Stimulated activated CD8-positive, alpha-beta memory T cell treated with anti-CD3 and anti-CD28 coated beads, Interleukin-4, amount 100 ng/mL, for 1 hour (primary cell): ENCODE measurements around the gene XPR1.

ENCODE experiments used
- DNase-seq, 2 donors: peaks; one replicate each; pipeline ENCODE4 v3.0.0-alpha.2; 2020; ENCODE audit warnings: low read depth in 2 of 2, low spot score in 1 of 2

XPR1 gene

DNA sequence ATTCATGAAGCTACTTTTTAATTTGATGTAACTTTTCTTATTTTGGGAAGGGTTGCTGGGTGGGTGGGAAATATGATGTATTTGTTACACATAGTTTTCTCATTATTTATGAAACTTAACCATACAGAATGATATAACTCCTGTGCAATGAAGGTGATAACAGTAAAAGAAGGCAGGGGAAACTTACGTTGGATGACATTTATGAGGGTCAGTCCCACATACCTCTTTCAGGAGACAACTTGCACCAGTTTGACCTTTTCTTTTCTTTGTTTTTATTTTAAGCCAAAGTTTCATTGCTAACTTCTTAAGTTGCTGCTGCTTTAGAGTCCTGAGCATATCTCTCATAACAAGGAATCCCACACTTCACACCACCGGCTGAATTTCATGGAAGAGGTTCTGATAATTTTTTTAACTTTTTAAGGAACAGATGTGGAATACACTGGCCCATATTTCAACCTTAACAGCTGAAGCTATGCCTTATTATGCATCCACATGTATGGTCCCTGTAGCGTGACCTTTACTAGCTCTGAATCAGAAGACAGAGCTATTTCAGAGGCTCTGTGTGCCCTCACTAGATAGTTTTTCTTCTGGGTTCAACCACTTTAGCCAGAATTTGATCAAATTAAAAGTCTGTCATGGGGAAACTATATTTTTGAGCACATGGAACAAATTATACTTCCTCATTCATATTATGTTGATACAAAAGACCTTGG is 252.9 kb downstream of the XPR1 start:
- DNase-seq, result no peak

DNA sequence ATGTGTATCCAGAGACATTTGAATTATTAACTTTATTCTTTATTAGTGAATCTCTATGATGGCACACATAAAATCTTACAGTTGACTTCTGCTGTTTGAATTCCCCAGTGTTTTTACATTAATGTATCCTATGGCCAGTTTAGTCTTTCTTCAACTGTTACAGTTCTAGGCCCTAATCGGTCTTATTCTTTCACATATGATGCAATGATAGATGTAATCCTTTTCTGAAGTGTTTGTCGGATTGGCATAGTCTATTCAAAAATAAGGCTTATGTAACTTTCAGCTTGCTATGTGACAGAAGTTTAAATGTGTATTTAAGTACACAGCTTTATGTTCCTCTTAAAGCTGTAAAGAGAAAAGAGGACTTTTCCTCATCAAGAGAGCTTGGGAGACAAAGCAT is 254.5 kb downstream of the XPR1 start:
- no peak for DNase-seq

DNA sequence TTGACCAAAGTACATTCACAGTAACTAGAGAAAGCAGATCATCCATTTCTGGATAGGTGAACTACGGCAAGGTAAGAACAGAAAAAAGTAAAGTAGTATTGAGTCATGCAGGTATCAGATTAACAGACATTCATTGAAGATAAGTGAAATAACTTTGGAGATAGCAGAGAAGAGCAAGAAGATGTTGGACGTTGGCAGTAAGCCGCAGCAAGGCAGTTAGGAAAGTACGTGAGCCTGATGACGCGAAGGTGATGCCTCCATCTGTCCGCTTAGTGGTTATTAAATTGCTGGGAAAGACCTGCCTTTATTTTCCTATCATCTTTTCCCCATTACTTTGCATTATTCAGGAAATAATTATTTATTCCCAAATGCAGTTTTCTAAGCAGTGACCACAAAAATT is 256.0 kb downstream of the XPR1 start:
- DNase-seq, result no peak

DNA sequence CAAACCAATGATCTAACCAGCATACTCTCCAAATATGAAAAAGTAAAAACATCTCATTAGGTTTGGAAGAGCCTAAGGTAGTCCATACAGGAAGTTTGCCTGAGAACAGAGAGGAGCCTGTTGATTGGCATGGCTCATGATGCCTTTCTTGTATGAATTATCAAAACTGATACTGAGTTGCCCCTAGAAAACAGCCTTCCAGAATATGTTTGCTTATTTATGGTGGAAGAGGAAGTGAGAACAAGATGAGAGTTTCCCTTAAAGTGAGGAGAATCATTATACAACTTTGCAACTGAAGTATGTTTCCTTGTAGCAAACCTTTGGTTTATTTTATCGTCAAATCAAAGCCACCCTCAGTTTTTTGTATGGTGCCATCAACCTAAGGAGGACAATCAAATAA is 257.0 kb downstream of the XPR1 start:
- no peak for DNase-seq

DNA sequence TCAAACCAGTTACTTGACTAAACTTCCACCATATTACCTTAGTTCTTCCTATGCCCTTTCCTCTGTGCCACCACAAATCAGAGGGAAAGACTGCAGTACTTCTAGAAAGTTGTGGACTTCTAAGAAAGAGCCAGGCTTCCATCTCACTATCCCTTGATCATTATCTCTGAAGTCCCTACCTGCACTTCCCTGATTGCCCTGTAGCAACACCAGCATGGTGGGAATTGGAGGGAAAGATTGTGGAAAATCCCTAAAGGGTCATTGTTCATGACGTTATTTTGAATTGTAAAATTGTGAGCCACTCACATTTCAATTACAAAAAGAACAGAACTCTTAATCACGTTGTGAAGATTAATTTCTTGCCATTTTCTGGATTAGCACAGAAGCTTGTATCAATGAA is 257.5 kb downstream of the XPR1 start:
- no peak for DNase-seq

DNA sequence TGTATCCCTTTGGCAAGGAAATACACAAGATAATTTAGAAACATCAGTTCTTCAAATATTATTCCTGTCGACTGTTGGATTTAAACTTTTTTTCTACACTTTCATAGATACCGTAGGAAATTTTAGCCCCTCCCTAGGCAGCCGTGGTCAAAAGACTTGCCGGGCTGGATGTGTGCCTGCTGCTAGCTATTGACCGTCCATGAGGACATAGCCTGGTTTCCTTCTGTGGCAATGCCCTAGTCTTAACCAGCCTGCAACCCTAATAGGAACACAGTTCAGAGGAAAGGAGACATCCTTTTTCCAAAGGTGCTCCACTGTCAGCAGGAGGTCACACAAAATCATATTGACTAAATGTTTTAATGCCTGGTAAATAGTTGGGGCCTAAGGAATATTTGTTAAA is 260.4 kb downstream of the XPR1 start:
- no peak for DNase-seq

DNA sequence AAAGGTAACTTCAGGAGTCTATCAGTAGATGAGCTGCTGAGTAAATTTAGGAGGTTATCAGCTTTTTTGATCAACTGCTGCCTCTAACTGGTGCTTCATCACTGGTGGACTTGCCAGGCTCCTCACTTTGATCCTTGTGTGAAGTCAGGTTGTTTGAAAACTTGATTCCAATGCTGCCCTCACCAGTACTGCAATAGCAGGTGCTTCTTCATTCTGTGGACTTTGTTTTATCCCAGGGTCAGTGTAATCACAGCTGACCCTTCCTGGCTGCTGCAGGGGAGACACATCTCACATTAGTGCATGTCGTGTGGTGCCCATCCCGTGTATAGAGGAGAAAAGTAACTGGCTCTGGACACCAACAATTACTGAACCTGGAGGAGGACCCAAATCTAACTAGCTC is 260.9 kb downstream of the XPR1 start:
- DNase-seq, result no peak

DNA sequence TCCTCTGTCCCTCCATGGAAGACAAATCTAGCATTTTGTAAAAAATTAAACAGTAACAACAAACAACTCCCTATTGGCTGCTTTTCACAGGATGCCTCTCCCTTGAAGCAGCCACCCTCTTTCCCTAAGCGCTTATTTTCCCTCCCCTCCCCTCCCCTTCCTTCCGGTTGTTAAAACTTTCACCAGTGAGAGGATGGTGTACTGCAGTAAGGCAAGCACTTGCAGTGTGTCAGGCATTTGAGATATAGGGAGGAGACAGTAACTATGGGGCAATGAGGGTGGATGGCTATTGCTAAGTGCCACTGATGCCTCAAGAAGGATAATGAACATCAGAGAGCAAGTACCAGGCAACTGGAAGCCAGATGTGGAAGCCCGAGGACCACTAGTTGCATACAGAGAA is 261.8 kb downstream of the XPR1 start:
- no peak for DNase-seq

DNA sequence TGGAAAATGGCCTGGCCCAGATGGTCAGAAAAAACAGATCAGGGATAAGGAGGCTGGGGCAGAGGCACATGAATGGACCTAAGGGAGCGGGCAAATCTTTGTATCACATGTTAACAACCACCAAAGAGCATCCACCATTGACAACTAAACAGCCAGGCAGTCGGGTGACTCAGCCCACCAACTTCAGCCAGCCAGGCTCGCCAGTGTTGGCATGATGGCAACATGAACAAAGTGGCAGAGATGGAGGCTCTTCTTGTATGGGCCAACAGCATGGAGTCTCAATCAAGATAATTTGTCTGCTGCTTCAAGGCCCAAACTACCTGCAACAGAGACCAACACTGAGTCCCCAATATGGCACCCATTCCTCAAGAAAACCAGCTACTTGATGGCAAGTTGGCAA is 264.3 kb downstream of the XPR1 start:
- no peak for DNase-seq

DNA sequence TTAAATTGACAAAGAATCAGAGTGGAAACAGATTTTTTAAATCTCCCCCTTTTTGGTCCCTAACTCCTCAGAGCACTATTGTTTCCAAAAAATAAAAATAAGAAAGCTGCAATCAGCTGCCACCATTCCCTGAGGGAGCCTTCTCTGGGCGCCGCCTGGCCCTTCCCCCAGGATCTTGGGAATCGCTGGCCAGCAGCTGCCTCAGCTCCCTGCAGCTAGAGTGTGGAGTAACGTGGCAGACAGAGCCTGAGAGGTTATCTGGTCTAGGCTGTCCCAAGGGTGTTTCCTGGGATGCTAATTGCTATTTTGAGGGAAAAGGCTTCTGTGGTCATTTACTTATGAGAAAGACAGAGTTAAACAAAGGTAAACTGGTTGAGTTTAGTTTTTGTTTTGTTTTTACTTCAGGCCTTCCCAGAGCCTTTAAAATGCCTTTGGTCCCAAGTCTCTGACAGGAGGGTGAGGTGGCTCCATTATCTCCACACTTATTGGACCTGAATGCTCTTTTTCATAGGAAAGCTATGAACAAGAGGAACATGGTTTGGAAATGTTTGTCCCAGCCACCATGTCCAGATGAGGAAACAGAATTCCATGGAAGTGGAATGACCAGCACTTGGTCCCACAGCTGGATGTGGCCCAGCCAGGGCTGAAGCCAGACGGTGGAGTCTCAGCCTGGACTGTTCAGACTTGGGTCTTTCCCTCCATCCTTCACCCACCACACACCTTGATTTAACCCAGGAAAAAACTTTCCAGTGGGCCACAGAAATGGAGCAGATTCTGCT is 266.8 kb downstream of the XPR1 start:
- no peak for DNase-seq

DNA sequence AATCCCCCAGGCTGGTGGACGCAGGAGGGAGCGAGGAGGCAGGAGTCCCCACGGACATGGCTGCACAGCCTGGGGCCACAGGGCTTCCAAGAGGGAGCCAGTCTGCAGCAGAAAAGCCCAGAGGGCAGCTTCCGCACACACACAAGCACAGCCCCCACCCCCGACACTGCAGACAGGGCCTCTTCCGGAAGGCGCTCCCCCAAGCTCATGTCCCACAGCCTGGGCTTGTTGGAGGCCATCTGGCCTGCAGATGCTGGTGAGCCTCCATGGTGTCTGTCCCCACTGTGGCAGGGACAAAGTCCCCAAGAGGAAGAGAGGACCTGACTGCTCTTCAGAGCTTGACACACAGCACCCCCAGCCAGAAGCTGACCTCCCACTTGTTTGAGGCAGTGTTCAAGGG is 267.4 kb downstream of the XPR1 start:
- no peak for DNase-seq

DNA sequence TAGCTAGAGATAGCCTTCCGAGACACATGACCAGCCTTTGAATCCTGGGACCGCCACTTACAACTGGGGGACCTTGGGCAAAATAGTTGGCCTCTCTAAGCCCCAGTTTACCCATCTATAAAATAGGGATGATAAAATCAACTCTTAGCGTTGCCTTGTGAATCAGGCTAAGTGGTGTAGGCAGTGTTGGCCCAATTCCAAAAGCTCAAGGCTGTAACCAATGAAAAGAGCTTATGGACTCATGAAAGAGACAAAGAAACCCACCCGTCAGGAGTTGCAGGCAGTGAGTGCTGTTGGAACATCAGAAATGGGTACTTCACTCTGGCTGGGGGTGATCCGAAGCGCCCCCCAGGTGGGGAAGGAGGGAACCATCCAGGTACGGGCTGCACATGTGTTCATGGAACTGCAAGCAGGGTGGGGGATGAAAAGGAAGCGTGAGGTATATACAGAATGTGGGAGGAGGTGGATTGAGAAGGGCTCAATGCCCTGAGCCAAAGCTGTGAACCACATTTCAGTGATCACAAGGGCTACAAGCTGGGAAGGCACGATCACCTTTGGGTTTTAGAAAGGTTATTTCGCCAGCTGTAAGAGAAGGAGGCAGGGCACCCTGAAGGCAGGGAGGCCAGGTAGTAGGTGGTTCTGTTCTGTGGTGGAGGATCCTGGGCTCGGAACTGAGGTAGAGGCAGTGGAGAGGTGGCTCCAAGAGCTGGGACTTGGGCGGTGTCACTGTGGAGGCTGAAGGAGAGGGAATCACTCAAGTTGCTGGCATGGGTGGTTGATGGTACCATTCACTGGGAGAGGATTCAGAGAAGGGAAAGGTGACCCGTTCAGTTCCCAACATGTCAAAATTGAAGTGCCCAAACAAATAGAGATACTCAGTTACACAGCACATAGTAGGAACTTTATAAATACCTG is 269.5 kb downstream of the XPR1 start:
- no peak for DNase-seq

DNA sequence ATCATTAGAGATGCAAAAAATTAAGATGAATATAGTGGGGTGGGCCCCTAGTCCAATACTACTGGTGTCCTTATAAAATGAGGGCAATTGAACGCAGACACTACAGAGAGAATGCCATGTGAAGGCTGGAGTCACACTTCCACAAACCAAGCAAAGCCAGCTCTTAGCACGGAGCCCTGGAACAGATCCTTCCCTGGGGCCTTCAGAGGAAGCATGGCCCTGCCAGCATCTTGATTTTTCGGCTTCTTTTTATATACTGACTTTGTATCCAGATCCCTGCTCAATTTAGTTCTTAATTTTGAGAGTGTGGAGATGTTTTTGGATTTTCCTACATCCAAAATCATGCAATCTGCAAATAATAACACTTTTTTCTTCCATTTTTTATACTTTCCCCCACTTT is 270.7 kb downstream of the XPR1 start:
- DNase-seq, result no peak

DNA sequence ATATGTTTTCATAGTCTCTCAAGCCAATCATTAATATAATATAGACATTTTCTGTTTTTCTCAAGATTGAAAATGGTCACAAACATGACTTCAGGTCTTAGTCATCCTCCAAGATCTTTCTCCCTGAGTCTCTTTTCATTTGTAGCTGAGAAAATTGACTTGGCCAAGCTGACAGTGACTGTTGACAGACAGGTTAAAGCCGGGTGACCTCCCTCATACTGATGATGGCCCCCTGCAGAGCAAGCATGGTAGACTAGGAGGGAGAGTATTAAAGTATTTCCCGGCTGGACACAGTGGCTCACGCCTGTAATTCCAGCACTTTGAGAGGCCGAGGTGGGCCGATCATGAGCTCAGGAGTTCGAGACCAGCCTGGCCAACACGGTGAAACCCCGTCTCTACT is 274.1 kb downstream of the XPR1 start:
- DNase-seq, result no peak

DNA sequence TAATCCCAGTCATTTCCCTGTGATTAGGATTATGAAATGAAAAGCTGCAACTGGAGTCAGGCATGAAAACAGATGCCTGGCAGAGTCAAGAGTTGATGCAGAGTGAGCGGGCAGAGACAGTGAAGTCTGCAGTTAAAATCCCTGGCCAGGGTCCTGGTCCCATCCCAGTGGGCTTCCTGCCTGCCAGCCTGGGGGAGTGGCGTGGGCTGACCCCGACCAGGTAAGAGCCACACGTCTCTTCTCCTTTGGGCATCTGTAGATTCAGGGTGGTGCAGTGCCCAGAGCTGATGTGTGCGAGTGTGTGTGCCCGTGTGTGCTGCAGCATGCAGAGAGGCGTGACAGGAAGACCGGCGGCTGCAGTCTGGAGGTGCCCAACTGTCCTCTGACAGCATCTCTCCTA is 274.7 kb downstream of the XPR1 start:
- no peak for DNase-seq

DNA sequence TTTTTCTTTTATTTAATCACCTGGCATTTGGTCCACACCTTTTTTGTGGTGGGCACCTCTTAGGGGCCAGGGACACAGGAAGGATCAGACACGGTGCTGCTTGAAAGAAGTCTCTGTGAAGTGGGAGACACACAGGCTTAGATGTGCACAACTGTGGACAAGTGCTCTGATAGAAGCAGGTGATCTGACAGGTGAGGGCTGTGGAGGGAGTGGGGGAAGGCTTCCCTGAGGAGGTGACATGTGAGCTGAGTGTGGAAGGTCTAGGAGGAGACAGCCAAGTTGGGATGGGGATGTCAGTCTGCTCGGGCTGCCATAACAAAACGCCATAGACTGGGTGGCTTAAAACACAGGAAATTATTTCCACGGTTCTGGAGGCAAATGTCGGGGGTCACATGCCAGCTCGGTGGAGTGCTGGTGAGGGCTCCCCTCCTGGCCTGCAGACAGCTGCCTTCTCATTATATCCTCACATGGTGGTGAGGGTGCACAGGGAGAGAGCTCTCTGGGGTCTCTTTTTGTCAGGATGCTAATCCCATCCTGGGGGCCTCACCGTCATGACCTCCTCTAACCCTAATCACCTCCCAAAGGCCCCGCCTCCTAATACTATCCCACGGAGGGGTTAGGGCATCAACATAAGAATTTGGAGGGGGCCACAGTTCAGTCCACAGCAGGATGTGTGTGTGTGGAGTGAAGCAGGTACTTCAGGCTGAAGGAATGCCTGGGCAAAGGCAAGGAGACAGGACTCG is 275.7 kb downstream of the XPR1 start:
- no peak for DNase-seq

DNA sequence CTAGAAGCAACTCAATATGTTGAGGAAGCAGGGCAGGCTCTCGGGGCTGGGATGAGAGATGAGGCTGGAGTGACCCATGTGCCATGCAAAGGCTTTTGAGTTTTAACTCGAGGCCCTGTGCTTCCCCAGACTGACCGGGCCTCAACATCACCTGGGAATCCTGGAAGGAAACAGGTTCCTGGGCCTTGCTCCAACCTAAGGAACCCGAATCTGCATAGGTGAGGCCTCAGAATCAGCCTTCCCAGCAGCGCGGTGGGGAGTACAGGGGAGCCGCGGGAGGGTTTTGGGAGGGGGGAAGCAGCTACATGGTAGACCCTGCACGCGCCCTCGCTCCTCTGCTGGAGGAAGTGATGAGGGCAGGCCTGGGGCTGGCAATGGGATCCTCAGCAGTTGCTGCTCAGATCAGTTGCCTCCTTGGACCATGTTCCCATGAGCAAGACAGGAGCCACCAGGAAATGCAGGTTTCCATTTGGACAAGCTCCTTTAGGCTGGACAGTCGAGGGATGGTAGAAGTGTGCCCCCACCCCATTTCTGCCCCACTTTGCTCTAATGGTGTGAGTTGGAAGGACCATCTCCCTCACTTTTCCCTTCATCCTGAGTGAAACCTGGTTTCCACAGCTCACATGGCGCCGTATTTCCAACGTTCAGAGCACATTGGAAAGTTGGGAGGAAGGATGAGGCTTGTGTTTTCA is 276.4 kb downstream of the XPR1 start:
- no peak for DNase-seq

DNA sequence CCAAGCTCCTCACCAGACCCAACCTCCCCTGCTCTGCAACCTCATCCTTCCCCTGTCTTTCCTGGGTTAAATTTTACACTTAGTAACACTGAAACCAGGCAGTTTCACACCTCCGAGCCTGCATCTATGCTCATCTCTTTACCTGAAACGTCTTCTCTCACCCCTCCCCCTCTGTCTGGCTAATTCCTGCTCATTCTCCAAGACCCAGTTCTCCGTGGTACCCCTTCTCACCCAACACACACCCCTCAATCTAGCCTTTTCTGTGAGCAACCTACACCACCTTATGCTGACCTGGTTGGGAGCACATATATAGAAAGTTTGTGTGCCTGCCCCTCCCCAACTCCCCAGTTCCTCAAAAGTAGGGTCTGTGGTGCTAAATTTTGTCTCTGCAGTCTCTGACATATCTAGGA is 277.2 kb downstream of the XPR1 start:
- DNase-seq, result no peak

DNA sequence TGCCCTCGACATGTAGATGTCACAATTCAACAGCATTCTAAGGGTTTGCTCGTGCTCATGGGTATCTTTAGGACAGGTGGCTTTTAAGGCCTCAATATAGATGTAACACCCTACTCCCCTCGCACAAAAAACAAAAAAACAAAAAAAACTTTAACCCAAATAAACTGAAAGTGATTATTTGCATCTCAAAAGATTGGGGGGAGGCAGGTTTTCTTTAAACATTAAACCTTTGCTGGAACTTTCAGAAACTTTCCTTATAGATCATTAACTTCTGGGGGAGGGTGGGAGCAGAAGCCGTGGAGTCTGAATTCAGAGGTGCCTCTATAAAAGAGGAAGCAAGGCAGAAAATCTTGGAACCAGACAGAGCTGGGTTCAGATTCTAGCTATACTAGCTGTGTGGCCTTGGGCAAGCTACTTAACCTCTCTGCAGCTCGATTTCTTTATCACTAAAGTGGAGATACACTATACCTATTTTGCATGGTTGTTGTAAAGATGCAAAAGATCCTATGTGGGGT is 277.7 kb downstream of the XPR1 start:
- DNase-seq, result no peak

DNA sequence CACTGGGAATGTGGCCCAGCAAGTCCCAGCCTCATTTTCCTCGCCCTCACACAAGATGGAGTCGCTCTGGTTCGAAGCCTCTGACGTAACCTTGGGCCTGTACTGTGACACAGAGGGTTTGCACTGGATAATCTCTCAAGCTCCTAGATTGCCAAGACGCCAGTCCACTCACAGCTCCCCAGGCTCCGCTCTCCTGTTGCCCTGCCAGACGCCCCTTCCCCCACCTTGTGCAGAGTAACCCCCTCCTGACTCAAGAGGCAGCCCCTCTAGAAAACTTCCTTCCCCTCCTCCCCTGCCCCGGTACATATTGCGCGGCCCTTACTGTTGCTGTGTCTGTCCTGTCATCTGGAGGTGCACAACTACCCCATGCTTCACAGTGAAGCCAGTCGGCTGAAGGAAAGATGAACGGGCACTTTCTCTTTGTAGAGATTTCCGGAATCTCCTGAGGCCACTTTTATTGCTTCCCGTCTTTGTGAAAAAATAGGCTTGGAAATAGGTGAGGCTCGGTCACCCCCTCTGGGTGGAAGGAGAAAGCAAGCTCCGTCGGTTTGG is 279.9 kb downstream of the XPR1 start:
- DNase-seq, result no peak
